ENCODE data around the gene CDH23.

Gene CDH23

GRCh38 chr10:71473671-71474599 lies 77.2 kb downstream of the CDH23 start:
- Mint-ChIP-seq H3K36me3 (ENCODE audit: low read depth) (no peaks in the 10 kb centered on the region), H3K27ac (no peak overlapping the region), H3K4me3 (no peak overlapping the region), H3K27me3 (ENCODE audit: low read depth) (peaks cover 12% of the 10 kb centered on the region), H3K9me3 (no peaks in the 10 kb centered on the region), H3K4me1 (ENCODE audit: low read depth) (peaks cover 2% of the 10 kb centered on the region)

DNA sequence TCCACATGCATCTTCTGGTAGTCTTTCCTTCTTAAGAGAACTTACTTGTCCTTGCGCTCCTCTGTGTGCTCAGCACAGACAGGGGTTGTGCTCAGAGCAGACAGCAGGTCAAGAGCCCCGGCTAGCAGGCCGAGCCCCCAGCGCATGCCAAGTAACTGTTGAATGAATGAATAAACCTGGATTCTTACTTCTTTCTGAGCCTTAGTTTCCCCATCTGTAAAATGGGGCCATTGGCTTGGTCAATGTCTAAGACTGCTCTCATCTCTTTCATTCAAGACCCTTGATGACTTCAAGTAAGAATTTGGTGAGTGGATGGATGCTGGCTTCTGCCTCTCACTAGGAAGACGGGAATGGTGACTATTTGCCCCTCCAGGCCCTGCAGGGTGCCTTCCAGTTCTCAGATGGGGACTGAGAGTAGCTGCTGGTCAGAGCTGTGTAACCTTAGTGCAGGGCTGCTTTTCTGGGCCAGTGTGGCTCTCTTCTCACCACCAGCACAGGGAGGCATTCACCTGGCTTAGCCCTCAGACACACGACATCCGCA lies 78.1 kb downstream of the CDH23 start:
- Mint-ChIP-seq H3K36me3 (ENCODE audit: low read depth) (no peaks in the 10 kb centered on the region), H3K27me3 (ENCODE audit: low read depth) (peaks cover 15% of the 10 kb centered on the region), H3K9me3 (no peaks in the 10 kb centered on the region), H3K27ac (no peak overlapping the region), H3K4me1 (ENCODE audit: low read depth) (peaks cover 2% of the 10 kb centered on the region), H3K4me3 (no peak overlapping the region)

DNA sequence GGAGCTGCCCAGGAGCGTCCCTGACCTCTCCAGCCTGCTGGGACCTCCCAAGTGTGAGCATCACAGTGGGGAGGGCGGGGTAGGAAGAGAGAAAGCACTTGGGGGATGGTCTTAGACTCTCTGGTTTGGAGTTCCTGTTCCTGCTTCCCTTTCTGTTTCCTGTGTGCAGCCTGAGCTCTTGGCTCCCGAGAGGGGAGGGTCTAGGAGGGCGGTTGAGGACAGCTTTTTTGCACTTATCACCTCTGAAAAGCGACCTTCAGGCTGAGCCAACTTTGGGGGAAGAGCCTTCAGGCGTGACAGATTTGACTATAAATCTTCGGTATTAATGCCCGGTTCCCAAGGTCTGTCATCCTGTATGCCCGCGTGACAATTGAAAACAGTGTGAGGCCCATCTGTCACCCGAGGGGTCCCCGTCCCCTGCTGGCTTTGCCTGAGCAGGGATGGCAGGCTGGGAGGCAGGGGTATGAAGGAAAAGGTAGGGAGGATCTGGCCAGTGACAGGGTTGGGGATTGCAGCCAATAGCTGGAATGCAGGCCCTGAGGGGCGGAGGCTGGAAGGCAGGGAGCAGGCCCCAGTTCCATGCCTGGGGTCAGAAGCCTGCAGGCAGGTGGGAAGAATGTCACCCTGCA lies 78.6 kb downstream of the CDH23 start:
- peaks cover 15% of the 10 kb centered on the region for H3K27me3 Mint-ChIP-seq (ENCODE audit: low read depth)
- H3K4me1 Mint-ChIP-seq (ENCODE audit: low read depth) = peaks cover 2% of the 10 kb centered on the region
- H3K36me3 Mint-ChIP-seq (ENCODE audit: low read depth) = no peaks in the 10 kb centered on the region
- H3K9me3 Mint-ChIP-seq = no peaks in the 10 kb centered on the region
- no peak overlapping the region for H3K4me3 Mint-ChIP-seq
- no peak overlapping the region for H3K27ac Mint-ChIP-seq

DNA sequence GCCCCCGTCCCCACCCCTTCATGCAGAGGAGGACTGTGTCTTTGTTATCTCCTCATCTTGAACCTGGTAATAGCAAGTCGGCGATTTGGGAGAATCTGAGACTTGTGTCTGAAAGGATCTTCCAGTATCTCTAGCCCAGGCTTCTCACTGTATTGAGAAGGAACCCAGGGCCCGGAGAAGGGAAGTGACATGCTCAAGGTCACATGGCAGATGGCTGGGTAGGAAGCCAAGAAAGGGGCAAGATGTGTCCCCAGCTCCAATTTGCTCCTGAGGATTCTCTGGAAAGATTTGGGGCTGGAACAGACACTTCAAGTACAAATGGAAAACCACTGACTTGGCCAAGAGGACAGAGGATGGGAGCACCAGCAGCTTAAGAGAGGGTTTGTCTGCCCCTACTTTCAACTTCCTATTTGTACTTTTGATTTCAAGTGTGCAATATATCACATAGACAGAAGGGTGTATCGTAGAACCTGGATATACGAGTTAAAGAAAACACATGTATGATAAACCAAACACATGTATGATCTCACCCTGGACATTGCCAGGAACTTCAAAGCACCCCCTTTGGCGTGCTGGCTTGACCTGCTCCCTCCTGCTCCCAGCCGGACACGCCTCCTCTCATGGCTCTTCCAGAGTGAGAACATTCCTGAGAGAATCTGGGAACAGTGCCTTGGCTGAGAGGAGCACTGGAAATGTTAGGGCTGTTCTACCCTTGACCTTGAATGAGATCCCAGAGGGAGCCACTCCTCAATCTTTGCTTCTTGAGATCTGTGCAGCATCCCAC lies 79.7 kb downstream of the CDH23 start:
- H3K4me3 Mint-ChIP-seq = no peak overlapping the region
- H3K4me1 Mint-ChIP-seq (ENCODE audit: low read depth) = peaks cover 2% of the 10 kb centered on the region
- peaks cover 15% of the 10 kb centered on the region for H3K27me3 Mint-ChIP-seq (ENCODE audit: low read depth)
- no peak overlapping the region for H3K27ac Mint-ChIP-seq
- H3K36me3 Mint-ChIP-seq (ENCODE audit: low read depth) = no peaks in the 10 kb centered on the region
- no peaks in the 10 kb centered on the region for H3K9me3 Mint-ChIP-seq

- Mint-ChIP-seq H3K9me3 (no peaks in the 10 kb centered on the region), H3K27ac (no peak overlapping the region)
Observed at GRCh38 chr10:71478173-71478572, 81.5 kb downstream of the CDH23 start.

DNA sequence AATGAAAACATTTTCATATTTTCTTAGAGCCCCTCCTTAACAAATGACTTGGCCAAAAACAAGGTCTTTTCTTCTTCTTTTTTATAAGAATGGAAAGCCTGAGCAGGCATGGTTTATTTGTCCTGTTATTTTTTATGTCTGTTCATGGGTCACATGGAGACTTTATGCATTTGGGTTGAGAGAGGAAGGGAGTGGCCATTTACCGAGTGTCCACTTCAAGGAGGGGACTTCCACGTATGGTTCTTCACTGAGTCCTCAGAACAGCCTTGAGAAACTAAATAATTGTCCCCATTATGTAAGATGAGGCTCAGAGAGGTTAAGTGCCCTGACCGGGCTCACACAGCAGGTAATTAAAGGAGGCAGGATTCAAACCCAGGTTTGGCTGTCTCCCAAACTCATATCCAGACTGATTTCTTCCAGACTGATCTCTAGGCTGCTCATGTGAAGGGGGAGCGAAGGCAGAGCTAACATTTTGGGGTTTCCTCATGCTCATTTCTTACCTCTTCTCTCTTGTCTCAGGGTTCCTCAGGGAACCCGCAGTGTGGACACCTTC lies 82.2 kb downstream of the CDH23 start:
- Mint-ChIP-seq H3K9me3 (no peaks in the 10 kb centered on the region), H3K4me3 (no peak overlapping the region), H3K36me3 (ENCODE audit: low read depth) (no peaks in the 10 kb centered on the region), H3K27me3 (ENCODE audit: low read depth) (peaks cover 15% of the 10 kb centered on the region), H3K27ac (no peak overlapping the region), H3K4me1 (ENCODE audit: low read depth) (peaks cover 2% of the 10 kb centered on the region)

More at GRCh38 chr10:71478173-71478572, 81.5 kb downstream of the CDH23 start:
- no peak overlapping the region for H3K4me3 Mint-ChIP-seq
- H3K4me1 Mint-ChIP-seq (ENCODE audit: low read depth) = peaks cover 2% of the 10 kb centered on the region
- no peaks in the 10 kb centered on the region for H3K36me3 Mint-ChIP-seq (ENCODE audit: low read depth)
- peaks cover 15% of the 10 kb centered on the region for H3K27me3 Mint-ChIP-seq (ENCODE audit: low read depth)

DNA sequence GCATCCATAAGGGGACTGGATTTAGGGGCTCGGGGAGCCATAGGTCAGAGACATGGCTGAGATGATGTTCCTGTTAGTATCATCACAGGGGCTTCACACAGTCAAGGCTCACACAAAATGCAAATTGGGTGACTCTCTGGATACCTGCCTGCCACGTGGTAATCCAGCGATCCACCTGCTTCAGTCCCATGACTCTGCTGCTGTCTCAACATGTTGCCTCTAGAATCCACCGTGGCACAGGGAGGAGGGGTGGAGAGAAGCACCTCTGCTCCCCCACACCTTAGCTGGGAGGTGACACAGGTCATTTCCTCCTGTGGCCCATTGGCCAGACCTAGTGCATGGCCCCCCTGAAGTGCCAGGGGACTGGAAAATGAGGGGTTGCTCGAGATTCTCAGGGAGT lies 83.1 kb downstream of the CDH23 start:
- Mint-ChIP-seq H3K4me1 (ENCODE audit: low read depth) (peaks cover 2% of the 10 kb centered on the region), H3K27me3 (ENCODE audit: low read depth) (peaks cover 15% of the 10 kb centered on the region), H3K9me3 (no peaks in the 10 kb centered on the region), H3K4me3 (no peak overlapping the region), H3K27ac (no peak overlapping the region), H3K36me3 (ENCODE audit: low read depth) (no peaks in the 10 kb centered on the region)

GRCh38 chr10:71480662-71481061 lies 83.9 kb downstream of the CDH23 start:
- H3K27me3 Mint-ChIP-seq (ENCODE audit: low read depth) = peaks cover 15% of the 10 kb centered on the region
- H3K4me3 Mint-ChIP-seq = no peak overlapping the region
- no peaks in the 10 kb centered on the region for H3K4me1 Mint-ChIP-seq (ENCODE audit: low read depth)
- no peaks in the 10 kb centered on the region for H3K36me3 Mint-ChIP-seq (ENCODE audit: low read depth)
- H3K27ac Mint-ChIP-seq = no peak overlapping the region
- H3K9me3 Mint-ChIP-seq = no peaks in the 10 kb centered on the region

GRCh38 chr10:71481746-71482410 lies 85.2 kb downstream of the CDH23 start:
- Mint-ChIP-seq H3K4me3 (no peak overlapping the region), H3K27me3 (ENCODE audit: low read depth) (peaks cover 15% of the 10 kb centered on the region), H3K9me3 (no peaks in the 10 kb centered on the region), H3K27ac (no peak overlapping the region), H3K4me1 (ENCODE audit: low read depth) (no peaks in the 10 kb centered on the region), H3K36me3 (ENCODE audit: low read depth) (no peaks in the 10 kb centered on the region)

- H3K36me3 Mint-ChIP-seq (ENCODE audit: low read depth) = no peaks in the 10 kb centered on the region
- no peak overlapping the region for H3K27ac Mint-ChIP-seq
- H3K9me3 Mint-ChIP-seq = no peaks in the 10 kb centered on the region
- H3K4me1 Mint-ChIP-seq (ENCODE audit: low read depth) = no peaks in the 10 kb centered on the region
- no peak overlapping the region for H3K4me3 Mint-ChIP-seq
- H3K27me3 Mint-ChIP-seq (ENCODE audit: low read depth) = peaks cover 12% of the 10 kb centered on the region
Observed at GRCh38 chr10:71482620-71483019, 85.9 kb downstream of the CDH23 start.

GRCh38 chr10:71483135-71483534 lies 86.4 kb downstream of the CDH23 start:
- H3K27ac Mint-ChIP-seq = no peak overlapping the region
- no peaks in the 10 kb centered on the region for H3K36me3 Mint-ChIP-seq (ENCODE audit: low read depth)
- H3K4me3 Mint-ChIP-seq = no peak overlapping the region
- H3K4me1 Mint-ChIP-seq (ENCODE audit: low read depth) = no peaks in the 10 kb centered on the region
- no peaks in the 10 kb centered on the region for H3K9me3 Mint-ChIP-seq
- peaks cover 7% of the 10 kb centered on the region for H3K27me3 Mint-ChIP-seq (ENCODE audit: low read depth)

DNA sequence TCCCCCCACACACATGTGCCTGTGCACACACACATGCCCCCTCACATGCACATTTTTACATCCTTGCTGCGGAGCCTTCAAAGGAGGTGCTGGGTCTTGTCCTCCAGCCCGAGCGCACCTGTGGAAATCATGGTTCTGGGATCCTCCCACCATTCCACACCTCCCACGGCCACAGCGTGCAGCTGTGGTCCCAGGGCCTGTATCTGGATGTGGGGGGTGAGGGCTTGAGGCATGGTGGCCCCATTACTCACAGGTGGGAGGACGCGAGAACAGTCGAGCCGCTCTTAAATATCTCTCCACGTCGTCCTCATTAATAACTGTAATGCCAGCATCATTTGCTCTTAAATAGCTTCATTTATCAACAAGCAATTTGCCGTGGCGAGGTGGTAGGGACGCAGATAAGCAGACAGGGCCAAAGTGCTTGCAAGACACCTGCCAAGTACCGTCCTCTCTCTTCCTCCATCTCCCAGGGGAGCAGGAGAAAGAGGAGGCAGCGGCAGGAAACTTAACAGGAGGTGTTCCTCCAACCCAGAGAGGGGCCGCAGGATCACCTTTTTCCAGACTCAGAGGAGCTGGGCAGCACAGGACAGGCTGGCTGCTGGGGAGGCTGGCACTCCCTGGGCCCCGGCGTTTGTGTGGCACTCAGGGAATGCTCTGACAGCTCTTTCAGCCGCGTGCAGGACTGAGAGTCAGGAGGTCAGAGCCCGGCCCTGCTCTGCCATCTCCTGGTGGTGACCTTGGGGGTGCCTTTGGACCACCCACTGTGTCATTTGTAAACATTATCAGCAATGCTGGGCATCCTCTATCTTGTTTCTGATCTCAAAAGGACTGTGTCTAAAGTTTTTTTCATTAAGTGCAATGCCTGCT lies 87.4 kb downstream of the CDH23 start:
- Mint-ChIP-seq H3K36me3 (ENCODE audit: low read depth) (no peaks in the 10 kb centered on the region), H3K27me3 (ENCODE audit: low read depth) (peaks cover under 1% of the 10 kb centered on the region), H3K9me3 (peaks cover 3% of the 10 kb centered on the region), H3K4me1 (ENCODE audit: low read depth) (no peaks in the 10 kb centered on the region), H3K4me3 (no peak overlapping the region), H3K27ac (no peak overlapping the region)

DNA sequence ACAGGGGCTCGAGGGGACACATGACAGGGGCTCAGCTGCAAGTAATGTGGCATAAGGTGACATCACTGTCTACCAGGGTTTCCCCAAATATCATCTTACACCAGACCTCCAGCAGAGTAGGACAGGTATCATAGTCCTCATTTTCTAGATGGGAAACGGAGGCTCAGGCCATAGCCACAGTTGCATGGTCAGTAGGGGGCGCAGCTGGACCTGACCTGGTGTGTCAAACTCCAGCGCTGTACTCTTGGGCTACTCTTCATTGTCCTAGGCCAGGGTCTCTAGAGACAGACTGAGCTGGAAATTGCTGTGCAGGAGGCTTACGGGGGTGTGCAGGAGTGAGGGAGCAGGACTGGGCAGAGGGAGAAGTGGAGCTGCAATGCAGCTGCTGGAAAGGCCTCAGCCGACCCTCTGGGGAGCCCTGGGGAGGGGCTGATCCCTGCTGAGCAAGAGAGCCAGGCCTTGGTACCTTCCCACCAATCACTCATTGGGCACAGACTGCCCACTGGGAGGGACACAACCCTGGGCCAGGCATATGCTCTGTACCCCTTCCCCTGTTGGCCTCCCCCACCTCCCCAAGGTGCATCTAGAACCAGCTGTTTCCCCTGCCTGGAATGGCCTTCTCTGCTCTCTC lies 89.9 kb downstream of the CDH23 start:
- H3K4me3 Mint-ChIP-seq = no peak overlapping the region
- peaks cover 5% of the 10 kb centered on the region for H3K9me3 Mint-ChIP-seq
- no peak overlapping the region for H3K27ac Mint-ChIP-seq
- no peaks in the 10 kb centered on the region for H3K4me1 Mint-ChIP-seq (ENCODE audit: low read depth)
- no peaks in the 10 kb centered on the region for H3K36me3 Mint-ChIP-seq (ENCODE audit: low read depth)
- H3K27me3 Mint-ChIP-seq (ENCODE audit: low read depth) = no peaks in the 10 kb centered on the region

Measured in T-helper 1 cell treated with Interleukin-12 subunit alpha and Interleukin-12 subunit beta and Interleukin-4 antibody, amounts not matched to agents 30 μg/mL and 1 μg/mL, for 36 hours (primary cell).